NCI-H1694 (cell line): ENCODE measurements around the gene SERINC3.

Source experiments
- DNase-seq: peaks from one replicate; lab custom pipeline; 2025; lab: John Stamatoyannopoulos, UW

The SERINC3 gene

DNA sequence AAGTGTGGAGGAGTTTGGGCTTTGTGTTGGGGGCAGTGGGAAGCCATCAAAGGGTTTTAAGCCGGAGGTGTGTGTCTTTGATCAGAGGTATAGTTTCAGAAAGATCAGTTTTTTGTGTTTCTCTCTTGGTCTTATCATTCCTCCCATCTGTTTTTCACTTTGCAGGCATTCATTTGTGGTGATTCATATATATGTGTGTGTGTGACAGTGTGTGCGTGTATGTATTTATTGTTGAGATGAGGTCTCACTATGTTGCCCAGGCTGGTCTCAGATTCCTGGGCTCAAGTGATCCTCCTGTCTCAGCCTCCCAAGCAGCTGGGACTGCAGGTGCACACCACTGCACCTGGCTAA lies 11.1 kb upstream of the SERINC3 start:
- no peak for DNase-seq

DNA sequence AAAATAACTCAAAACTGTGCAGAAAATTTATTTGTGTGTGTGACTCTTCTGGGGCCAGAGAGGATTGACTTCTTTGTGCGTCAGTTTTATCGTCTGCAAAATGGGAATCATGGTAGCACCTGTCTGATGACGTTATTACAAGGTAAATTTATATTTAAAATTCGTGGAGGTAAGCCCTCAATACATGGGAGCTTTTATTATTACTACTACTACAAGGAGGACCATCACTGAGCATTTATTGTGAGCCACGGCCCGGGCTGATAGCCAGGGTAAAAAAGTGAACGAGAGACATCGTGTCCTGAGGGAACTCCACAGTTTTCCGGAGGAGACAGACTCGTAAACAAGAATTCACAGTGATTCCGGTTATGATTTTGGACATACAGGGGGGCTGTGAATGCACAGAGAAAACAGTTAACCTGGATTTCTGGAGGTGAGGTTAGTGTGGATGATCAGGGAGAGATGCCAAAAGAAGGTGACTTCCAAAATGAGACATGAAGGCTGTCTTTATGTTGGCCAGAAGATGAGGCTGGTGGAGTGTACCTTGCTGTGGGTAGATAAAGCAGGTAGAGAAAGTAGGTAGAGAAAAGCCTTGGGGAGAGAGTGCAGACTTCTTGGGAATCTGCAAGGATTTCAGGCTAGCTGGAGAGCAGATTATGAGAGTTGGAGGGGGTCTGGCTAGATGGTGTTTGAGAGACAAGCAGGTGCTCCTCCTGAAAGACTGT lies 10.6 kb upstream of the SERINC3 start:
- no peak for DNase-seq

GRCh38 chr20:44528309-44528708 lies 6.4 kb upstream of the SERINC3 start:
- no peak for DNase-seq

GRCh38 chr20:44527716-44528199 lies 5.9 kb upstream of the SERINC3 start:
- no peak for DNase-seq

DNA sequence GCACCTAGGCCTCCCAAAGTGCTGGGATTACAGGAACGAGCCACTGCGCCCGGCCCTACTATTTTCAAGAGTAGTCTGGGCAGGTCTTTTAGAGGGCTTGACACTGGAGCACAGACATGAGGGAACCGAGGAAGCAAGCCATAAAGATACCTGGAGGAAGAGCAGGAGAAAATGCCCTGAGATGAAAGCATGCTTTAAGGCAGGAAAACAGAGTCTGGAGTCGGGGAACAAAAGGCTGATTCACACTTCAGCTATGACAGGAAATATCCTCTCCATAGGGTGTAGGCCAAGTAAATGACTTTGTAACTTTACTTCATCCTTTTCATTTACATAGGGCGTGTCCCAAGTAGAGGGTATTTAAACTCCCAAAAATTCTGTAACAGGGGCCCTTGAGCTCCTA lies 4.3 kb upstream of the SERINC3 start:
- DNase-seq = no peak

DNA sequence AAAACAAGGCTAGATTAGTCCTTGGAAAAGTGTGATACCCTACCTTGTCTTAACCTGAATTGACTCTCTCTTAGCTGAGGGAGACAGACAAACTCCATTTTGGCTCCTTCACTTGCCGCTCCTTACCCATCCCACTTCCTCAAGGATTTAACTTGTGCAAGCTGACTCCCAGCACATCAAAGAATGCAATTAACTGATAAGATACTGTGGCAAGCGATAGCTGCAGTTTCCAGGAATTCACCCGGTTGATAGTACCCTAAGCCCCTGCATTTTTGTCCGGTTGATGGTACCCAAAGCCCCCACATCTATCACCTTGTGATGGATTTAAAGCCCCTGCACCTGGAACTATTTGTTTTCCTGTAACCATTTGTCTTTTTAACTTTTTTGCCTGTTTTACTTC lies 1.9 kb upstream of the SERINC3 start:
- DNase-seq = no peak

DNA sequence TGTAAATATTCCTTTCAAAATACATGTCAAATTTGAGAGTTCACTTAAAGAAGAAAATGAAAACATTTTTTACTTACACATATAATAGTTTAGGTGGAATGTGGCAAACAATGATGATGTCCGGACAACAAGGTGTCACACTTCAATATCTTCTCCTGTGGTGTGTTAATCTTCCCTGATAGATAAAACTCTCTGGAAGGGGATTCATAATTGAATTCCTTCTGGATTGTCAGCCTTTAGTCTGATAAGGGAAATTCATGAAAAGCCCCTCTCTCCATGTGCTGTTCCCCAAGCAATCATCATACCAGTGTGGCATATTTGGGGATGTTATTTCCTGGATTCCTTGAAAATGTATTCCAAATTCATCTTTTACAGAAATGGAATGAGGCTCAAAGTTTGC lies 971 bp upstream of the SERINC3 start:
- no peak for DNase-seq

- no peak for DNase-seq
Observed at GRCh38 chr20:44520881-44521280, 989 bp downstream of the SERINC3 start.

DNA sequence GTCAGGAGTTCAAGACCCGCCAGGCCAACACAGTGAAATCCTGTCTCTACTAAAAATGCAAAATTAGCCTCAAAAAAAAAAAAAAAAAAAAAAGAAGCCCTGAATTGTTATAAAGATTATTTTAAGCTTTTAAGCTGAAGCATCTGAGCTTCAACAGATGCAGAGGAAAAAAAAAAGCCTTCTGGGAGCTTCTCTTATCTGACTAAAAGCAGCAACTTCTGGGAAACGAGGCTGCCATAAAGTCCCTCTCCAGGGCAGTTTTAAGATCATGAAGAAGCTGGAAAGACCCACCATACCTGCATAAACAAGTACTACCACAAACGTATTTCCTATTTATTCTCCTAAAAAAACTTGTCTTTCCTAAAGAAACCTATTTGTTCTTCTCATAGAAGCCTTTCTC lies 3.6 kb downstream of the SERINC3 start:
- DNase-seq = no peak

DNA sequence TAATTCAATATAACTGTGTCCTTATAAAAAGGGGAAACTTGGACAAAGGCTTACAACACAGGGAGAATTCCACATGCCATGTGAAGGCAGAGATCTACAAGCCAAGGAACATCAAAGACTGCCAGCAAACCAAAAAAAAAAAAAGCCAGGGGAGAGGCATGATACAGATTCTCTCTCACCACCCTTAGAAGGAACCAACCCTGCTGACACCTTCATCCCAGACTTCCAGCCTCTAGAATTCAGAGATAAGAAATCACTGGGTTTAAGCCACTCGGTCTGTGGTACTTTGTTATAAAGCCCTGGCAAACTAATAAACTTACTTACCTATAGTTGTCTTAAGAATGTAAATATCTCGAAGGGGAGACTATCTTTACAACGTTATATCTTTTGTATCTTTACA lies 4.4 kb downstream of the SERINC3 start:
- no peak for DNase-seq

DNA sequence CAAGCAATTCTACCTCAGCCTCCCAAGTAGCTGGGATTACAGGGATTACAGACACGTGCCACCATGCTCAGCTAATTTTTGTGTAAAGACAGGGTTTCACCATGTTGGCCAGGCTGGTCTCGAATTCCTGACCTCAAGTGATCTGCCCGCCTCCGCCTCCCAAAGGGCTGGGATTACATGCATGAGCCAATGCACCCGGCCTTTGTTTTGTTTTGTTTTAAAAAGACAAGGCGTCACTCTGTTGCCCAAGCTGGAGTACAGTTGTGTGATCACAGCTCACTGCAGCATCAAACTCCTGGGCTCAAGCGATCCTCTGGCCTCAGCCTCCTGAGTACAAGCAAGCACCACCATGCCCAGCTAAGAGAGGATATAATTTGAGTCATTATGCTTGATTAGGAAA lies 5.4 kb downstream of the SERINC3 start:
- DNase-seq = no peak

DNA sequence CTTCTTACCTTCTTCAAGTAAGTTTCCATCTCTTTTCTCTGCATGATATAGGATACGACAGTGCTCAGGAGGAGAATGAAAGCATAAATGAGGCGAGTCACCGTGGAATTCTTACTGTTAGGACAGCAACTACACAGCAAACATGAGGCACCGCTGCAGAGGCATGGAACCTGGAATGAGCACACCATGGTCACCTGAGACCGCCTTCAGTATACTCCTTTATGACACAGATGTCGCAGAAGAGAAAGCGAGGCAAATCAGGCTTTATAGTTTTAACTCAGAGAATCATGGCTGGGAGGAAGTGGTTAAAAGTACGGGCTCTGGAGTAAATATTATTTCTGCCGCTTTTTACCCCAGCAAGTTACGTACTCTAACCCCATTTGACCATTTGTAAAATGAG lies 8.0 kb downstream of the SERINC3 start:
- no peak for DNase-seq

DNA sequence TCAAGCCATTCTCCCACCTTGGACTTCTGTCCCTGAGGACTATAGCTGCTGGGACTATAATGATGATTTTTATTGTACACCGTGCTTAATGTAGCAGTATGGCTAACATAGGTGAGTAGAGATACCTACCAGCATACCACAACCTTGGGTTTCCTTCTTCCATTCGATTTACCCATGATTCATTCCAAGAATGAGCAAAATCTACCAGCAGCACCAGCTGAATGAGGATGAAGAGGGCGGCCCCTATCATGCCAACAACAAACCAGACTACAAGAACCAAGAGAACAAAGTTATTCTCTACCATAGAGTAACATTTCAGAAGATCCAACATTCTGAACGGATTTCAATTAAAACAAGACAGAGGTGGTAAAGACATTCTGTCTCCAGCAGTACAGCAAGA lies 12.1 kb downstream of the SERINC3 start:
- no peak for DNase-seq

DNA sequence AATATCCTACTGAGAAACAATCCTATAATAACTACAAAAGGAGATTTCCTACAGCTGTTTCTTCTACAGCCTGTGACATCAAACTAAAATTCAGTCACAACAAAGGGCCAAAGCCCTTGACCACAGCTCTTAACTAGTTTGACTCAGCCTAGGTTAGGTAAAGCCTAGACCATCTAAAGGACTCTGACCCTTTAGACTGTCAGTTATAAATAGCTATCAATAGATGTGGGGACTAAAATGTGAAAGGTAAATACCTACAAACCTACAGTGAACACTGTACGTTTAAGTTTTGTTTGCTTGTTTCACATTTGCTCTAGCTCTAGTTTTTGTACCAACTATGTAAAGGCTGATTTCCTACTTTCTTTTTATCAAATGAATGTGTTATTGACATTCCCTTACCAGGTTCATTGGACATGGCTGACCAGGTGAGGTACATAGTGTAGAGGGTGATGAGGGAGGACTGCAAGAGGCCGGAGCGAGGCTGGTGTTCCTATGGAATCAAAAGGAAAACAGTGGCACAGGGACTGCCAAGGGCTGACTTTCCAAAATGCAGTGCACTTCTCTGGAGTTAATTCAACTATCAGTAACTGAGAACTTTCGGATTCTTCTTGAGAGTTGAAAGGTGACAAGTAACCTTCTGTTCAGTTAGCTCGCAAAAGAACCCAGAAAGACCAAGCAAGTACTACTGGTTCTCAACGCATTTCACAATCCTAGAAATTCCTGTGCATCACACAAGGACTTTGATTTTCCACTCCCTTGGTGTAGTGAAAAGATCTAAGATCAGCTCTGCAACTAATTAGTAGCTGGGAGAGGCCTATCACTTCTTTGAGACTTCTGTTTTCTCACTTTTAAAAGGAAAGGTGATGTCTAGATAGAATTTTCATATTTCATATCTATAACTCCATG lies 17.2 kb downstream of the SERINC3 start:
- no peak for DNase-seq

GRCh38 chr20:44502968-44503367 lies 18.9 kb downstream of the SERINC3 start:
- DNase-seq = no peak

DNA sequence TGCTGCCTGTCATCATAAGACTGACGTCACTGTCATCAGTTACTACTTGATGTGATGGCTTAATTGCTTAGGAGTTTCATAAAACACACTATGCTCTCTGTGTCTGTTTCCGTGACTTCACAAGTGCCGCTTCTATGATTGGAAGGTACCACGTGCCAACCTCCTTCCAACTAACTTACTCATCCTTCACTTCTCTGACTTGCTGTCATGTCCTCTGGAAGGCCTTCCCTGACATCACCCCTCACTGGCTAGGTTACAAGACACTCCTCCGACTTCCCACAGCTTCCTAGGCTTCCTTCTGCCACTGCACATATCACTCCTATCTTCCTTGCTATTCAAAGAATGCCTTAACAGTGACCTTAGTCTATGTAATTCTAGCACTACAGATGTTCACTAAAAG lies 20.4 kb downstream of the SERINC3 start:
- no peak for DNase-seq

GRCh38 chr20:44500221-44500620 lies 21.6 kb downstream of the SERINC3 start:
- no peak for DNase-seq

- no peak for DNase-seq
Observed at GRCh38 chr20:44497761-44498160, 24.1 kb downstream of the SERINC3 start.

GRCh38 chr20:44496976-44497375 lies 24.9 kb downstream of the SERINC3 start:
- no peak for DNase-seq

DNA sequence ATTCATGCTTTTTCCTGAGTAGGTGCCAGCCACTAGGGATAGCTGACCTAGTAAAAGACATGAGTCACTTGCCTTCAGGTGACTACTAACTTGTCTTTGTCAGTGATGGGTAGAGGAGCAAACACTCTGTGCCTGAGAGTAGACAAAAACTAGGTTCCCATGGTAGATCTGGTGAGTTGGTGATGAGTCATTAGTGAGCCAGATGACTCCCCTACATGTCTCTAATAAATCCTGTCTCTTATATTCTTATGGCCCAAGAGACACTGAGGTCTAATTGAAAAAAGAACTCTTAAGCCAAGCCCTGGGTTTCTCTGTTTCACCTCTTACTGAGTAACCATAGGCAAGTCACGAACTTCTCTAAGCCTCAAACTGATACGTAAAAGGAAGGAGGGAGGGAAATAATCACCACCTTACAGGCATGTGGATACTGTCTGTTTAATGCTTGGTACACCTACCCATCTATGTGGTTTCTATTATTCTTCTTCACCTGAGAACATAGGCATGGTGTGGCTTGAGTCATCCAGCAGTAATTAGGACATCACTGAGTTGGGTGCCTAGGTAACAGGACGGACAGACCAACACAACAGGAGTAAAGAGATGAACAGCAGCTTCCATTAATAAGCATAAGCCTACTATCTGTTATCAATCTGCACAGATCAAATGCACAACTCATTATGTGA lies 25.9 kb downstream of the SERINC3 start:
- DNase-seq = no peak

DNA sequence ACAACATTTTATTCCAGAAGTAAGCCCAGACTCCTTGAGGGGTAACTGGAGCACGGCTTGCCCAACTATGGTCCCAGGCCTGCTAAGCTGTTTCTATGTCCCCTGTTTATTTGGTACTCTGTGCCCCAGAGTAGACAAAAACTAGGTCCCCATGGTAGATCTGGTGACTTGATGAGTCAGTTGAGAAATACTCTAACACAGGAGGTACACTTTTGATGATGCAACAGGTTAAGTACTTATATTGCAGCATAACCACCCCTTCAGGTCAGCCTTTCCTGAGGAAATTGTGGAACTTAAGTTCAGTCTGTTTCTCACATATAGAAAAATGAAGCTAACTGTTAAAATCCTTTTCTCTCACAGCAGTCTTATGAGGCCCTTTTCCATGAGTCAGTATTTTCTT lies 26.6 kb downstream of the SERINC3 start:
- no peak for DNase-seq

DNA sequence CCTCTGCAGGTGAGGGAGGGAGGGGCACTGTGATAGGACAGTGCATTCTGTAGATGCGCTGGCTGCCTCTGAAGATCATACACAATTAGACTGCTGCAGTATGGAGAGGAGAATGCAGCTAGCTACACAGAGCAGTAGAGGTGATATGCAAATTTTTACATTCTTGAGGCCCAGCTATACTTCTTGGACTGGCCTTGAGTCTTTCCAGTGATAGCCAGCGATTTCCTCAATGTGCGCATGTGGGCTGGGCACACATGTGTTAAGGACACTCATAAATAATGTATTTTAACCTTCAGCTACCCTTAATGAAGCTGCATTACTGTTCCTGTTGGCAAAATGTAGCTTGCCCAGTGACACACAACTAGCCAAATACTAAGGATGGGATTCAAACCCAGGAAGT lies 27.2 kb downstream of the SERINC3 start:
- DNase-seq = no peak

GRCh38 chr20:44494266-44494665 lies 27.6 kb downstream of the SERINC3 start:
- DNase-seq = no peak
